ENCODE measurements around the gene ENTPD6.

DNA sequence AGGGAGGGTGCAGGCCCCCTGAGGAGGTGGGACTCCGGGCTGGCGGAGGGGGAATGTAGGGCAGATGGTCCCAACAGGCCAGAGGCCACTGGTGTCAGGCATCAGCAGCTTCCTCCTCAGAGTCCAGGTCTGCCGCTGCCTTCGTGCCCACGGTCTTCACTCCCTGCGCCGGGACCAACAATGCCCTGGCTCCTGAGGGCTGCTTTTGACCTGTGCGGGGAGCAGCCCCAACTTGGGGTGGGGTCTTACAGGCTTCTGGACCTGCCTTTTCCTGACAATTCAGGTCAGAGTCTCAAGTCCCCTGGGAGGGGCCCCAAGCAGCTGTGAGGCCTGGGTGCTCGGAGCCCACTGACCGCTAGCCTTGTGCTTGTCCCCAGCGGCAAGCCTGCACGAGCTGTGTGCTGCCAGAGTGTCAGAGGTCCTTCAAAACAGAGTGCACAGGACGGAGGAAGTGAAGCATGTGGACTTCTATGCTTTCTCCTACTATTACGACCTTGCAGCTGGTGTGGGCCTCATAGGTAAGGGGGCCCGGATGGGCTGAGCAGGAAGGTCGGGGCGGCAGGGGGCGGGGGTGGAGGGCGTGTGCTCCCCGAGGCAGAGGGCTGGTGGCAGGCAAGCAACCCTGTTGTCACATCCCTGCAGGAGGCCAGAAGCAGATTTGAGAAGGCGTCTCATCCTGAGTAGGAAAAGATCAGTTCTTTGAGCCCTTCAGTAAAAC is 27.1 kb downstream of the ENTPD6 start:
- TF ChIP-seq, protein P1, sequence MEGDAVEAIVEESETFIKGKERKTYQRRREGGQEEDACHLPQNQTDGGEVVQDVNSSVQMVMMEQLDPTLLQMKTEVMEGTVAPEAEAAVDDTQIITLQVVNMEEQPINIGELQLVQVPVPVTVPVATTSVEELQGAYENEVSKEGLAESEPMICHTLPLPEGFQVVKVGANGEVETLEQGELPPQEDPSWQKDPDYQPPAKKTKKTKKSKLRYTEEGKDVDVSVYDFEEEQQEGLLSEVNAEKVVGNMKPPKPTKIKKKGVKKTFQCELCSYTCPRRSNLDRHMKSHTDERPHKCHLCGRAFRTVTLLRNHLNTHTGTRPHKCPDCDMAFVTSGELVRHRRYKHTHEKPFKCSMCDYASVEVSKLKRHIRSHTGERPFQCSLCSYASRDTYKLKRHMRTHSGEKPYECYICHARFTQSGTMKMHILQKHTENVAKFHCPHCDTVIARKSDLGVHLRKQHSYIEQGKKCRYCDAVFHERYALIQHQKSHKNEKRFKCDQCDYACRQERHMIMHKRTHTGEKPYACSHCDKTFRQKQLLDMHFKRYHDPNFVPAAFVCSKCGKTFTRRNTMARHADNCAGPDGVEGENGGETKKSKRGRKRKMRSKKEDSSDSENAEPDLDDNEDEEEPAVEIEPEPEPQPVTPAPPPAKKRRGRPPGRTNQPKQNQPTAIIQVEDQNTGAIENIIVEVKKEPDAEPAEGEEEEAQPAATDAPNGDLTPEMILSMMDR (IDR thresholded peaks at IDR 0.05; ENCODE audit: poor library complexity, severe bottlenecking), result no peak
- TF ChIP-seq, protein P2, sequence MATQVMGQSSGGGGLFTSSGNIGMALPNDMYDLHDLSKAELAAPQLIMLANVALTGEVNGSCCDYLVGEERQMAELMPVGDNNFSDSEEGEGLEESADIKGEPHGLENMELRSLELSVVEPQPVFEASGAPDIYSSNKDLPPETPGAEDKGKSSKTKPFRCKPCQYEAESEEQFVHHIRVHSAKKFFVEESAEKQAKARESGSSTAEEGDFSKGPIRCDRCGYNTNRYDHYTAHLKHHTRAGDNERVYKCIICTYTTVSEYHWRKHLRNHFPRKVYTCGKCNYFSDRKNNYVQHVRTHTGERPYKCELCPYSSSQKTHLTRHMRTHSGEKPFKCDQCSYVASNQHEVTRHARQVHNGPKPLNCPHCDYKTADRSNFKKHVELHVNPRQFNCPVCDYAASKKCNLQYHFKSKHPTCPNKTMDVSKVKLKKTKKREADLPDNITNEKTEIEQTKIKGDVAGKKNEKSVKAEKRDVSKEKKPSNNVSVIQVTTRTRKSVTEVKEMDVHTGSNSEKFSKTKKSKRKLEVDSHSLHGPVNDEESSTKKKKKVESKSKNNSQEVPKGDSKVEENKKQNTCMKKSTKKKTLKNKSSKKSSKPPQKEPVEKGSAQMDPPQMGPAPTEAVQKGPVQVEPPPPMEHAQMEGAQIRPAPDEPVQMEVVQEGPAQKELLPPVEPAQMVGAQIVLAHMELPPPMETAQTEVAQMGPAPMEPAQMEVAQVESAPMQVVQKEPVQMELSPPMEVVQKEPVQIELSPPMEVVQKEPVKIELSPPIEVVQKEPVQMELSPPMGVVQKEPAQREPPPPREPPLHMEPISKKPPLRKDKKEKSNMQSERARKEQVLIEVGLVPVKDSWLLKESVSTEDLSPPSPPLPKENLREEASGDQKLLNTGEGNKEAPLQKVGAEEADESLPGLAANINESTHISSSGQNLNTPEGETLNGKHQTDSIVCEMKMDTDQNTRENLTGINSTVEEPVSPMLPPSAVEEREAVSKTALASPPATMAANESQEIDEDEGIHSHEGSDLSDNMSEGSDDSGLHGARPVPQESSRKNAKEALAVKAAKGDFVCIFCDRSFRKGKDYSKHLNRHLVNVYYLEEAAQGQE (IDR thresholded peaks at IDR 0.05; ENCODE audit: borderline replicate concordance), result no peak
- no peak for TF ChIP-seq EZH2 (IDR thresholded peaks at IDR 0.05; ENCODE audit: borderline replicate concordance, insufficient read depth, low read length, poor library complexity, severe bottlenecking)
- no peak for TF ChIP-seq POLR2AphosphoS5 (IDR thresholded peaks at IDR 0.05)
- TF ChIP-seq RAD21 (conservative IDR thresholded peaks at IDR 0.05), result no peak
- TF ChIP-seq EP300 (conservative IDR thresholded peaks at IDR 0.05; ENCODE audit: poor library complexity, severe bottlenecking), result no peak
